GM21723 (cell line): ENCODE data around the gene OGA.

ENCODE experiments used
- ATAC-seq: cut with Tn5 transposase; IDR thresholded peaks from one replicate; pipeline ENCODE4 v1.9.1; 2021; ENCODE audit warnings: mild to moderate bottlenecking, moderate library complexity; ENCODE audit not compliant: unreplicated experiment

Gene OGA

GRCh38 chr10:101761226-101761625, 57.0 kb downstream of the OGA start:
- ATAC-seq, result no peak

DNA sequence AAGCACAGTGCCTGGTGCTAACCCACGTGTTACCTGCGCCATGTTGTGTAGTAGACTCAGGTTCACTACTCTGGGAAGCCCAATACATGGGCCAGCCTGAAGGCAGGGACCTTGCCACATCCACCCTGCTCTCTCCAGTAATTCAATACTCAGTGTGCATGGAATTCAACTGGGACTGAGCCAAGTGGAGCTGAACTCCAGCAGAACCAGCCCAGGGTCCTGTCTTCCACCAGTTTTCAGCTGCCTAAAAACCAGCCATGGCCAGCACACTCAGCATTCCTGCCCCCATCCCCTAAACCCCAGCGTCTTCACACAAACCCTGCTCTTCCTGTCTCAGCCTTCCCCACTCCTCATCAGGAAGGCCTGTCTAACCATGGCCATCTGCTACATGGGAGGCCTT, 57.7 kb downstream of the OGA start:
- ATAC-seq, result no peak

DNA sequence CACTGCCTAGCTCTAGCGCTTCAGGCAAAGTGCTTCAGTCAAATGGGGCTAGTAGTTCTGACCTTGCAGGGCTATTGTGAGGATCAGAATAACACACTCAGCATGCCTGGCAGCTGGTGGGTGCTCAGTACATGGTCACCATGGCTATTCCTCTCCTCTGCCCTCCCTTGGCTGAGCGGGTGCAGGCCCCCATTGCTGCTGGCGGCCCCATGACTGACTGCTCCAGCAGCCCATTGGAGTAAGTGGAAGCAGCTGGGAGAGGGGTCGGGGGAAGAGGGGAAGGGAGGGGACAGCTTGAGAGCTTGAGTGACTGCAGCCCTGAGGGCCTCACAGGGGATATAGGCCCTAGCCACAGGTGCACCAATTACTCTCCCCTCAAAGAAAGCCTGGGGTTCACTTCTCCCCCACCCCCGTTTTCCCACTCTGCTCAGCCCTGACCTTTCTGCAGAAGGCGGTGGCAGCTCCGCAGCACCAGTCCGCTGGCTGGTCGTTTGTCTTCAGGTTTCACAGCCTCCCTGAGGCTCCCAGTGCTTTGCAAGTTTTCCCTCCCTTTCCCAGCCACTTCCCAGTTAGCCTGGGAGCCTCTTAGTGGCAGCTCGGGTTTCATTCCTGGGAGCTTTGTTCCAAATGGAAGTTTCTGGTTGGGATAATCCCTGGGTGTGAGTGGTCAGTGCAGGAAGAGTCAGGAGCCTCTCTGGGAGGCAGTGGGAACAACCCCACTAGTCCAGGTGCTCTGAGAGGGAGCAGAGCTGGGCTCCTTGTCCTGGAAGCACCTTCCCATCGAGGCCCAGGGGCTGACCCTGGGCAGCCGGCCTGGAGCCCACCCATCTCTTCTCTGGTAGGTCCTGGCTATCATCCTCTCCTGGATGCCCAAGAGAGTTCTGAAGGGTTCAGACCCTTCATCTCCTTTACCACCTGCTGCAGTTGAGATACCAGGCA, 58.7 kb downstream of the OGA start:
- ATAC-seq, result no peak

DNA sequence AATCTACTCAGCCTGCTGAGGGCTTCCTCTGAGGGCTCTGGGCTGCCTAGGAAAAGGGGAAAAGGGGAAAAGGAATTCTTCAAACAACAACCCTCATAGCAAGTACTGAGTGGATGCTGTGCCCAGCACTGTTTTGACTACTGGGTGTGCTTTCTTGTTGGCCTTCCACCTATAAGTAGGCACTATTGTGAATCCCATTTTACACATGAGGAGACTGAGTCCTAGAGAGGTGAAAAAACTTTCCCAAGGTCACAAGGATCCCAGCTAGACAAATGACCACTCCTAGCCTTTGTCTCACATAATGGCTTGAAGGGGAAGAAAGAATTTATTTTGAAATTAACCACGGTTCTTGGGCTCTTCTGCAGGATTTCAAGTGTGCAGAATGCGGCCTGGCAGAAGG, 59.4 kb downstream of the OGA start:
- no peak for ATAC-seq

- ATAC-seq, result no peak
Observed at GRCh38 chr10:101752241-101752640, 66.0 kb downstream of the OGA start.

DNA sequence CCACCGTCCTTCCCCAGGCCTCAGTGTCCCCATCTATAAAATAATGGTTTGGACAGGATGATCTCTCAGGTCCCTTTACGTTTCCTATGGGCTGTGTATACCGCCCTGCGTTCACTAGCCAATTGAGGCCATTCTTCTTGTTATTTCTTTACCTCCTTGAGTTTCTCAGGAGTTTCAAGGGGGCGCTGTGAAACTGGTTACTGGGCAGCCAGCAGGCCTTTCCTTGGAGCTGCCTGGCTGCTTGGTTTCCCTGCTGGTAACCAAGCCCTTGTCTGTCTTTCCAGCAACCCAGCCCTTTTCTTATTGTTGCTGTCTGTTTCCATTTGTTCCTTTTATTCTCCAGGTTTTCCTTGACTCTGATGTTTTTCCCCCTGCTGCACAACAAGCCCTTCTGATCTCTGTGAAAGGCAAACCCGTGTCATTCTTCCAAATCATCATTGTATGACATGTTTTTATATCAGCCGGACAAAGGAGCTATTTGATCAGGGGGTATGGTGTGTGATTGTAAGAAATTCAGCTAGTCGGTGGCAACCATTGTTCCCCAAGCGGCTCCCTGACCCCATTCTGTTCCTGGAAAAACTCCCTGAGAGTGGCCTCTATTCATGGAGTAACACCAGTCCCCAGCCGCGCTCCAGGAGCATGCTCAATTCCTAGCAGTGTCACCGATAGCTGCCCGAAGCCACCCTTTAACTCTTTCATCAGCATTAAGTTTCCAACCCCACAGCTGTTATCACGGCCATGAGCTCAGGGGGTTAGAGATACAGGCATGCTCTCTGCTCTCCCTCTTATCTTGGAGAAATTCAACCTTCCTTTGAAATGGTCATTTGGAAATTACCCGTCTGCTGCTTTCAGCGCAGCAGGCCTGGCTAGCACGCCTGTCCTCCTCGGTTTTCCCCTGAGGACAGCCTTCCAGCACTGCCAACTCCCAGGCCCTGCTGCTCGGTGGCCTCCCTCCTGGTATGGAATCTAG, 68.9 kb downstream of the OGA start:
- no peak for ATAC-seq

- ATAC-seq, result no peak
Observed at GRCh38 chr10:101748496-101748895, 69.7 kb downstream of the OGA start.

- no peak for ATAC-seq
Observed at GRCh38 chr10:101745074-101745696, 73.1 kb downstream of the OGA start.

GRCh38 chr10:101744267-101744666, 74.0 kb downstream of the OGA start:
- no peak for ATAC-seq

DNA sequence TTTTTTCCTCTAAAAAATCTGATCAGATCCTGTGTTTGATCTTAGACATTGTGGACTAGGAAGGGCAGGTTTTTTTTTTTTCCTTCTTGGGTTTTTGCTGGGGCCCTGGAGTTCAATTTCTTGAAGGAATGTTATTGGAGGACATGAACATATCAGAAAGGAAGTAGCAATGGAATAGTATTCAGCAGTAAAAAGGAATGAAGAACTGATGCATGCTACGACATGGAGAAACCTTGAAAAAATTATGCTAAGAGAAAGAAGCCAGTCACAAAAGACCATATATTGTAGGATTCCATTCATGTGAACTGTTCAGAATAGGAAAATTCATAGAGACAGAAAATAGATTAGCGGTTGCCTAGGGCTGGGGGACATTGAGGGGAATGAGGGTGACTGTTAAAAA, 76.3 kb downstream of the OGA start:
- ATAC-seq, result no peak

GRCh38 chr10:101736666-101737065, 81.6 kb downstream of the OGA start:
- no peak for ATAC-seq
